NCI-H2107 treated with DMSO at 0.1 percent for 48 hours (cell line): ENCODE results near the gene CAMTA2.
"Not testable (repeated sequence)": the region's sequence is repeated elsewhere in the genome, so short reads cannot be mapped to it uniquely, and the experiment has no call there.

Experiments used
- DNase-seq: peaks from one replicate; lab custom pipeline; 2025; ENCODE audit not compliant: unreplicated experiment; lab: John Stamatoyannopoulos, UW

CAMTA2 gene

DNA sequence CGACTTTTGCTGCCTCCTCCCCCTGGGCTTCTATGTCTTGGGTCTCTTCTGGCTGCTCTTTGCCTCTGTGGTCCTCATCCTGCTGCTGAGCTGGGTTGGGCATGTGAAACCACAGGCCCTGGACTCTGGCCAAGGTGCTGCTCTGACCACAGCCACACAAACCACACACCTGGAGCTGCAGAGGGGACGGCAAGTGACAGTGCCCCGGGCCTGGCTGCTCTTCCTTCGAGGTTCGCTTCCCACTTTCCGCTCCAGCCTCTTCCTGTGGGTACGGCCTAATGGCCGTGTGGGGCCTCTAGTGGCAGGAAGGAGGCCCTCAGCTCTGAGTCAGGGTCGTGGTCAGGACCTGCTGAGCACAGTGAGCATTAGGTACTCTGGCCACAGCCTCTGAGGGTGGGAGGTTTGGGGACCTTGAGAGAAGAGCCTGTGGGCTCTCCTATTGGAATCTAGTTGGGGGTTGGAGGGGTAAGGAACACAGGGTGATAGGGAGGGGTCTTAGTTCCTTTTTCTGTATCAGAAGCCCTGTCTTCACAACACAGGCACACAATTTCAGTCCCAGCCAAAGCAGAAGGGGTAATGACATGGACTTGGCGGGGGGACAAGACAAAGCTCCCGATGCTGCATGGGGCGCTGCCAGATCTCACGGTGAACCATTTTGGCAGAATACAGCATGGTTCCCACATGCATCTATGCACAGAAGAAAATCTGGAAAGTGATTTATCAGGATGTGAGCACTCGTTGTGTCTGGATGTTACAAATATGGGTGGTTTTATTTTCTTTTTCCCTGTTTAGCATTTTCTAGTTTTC is 53.1 kb downstream of the CAMTA2 start:
- no peak for DNase-seq

DNA sequence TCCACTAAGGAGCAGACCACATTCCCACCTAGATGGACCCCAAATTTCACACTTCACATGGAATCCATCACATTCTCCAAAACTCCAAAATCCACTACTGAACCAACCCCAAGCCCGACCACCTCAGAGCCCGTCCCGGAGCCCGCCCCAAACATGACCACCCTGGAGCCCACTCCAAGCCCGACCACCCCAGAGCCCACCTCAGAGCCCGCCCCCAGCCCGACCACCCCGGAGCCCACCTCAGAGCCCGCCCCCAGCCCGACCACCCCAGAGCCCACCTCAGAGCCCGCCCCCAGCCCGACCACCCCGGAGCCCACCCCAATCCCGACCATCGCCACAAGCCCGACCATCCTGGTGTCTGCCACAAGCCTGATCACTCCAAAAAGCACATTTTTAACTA is 53.8 kb downstream of the CAMTA2 start:
- DNase-seq = no peak

DNA sequence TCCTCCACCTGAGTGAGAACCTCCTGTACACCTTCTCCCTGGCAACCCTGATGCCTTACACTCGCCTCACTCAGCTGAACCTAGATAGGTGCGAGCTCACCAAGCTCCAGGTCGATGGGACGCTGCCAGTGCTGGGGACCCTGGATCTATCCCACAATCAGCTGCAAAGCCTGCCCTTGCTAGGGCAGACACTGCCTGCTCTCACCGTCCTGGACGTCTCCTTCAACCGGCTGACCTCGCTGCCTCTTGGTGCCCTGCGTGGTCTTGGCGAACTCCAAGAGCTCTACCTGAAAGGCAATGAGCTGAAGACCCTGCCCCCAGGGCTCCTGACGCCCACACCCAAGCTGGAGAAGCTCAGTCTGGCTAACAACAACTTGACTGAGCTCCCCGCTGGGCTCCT is 54.7 kb downstream of the CAMTA2 start:
- no peak for DNase-seq

DNA sequence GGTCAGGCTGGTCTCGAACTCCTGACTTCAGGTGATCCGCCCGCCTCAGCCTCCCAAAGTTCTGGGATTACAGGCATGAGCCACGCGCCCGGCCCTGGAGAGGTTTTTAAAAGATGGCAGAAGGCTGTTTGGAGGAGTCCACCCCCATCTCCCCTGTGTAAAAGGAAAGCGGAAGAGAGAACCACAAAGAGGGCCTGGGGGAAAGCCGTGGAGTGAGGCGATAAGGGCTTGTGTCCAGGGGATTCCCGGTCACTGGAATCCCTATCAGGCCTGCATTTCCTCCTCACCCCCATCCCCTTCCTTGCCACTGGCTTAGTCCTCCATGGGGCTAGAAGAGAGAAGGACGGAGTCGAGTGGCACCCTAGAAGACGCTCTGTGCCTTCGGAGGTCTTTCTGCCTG is 55.5 kb downstream of the CAMTA2 start, which contains the start of gene GP1BA:
GP1BA (plus strand) TSS at position 315 of the 400 bp plus-strand sequence. CDS start 328 bp downstream, outside the sequence.
- DNase-seq = no peak

DNA sequence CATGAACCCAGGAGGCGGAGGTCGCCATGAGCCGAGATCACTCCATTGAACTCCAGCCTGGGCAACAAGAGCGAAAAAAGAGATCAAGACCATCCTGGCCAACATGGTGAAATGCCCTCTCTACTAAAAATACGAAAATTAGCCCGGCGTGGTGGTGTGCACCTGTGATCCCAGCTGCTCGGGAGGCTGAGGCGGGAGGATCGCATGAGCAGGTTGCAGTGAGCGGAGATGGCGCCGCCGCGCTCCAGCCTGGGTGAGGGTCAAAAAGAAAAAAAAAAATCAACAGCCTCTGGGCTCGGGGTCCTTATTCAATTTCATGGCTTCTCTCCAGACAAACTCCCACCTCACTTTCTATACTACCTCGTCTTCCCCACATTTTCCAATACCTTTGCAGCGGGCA is 58.6 kb downstream of the CAMTA2 start:
- DNase-seq = no peak

DNA sequence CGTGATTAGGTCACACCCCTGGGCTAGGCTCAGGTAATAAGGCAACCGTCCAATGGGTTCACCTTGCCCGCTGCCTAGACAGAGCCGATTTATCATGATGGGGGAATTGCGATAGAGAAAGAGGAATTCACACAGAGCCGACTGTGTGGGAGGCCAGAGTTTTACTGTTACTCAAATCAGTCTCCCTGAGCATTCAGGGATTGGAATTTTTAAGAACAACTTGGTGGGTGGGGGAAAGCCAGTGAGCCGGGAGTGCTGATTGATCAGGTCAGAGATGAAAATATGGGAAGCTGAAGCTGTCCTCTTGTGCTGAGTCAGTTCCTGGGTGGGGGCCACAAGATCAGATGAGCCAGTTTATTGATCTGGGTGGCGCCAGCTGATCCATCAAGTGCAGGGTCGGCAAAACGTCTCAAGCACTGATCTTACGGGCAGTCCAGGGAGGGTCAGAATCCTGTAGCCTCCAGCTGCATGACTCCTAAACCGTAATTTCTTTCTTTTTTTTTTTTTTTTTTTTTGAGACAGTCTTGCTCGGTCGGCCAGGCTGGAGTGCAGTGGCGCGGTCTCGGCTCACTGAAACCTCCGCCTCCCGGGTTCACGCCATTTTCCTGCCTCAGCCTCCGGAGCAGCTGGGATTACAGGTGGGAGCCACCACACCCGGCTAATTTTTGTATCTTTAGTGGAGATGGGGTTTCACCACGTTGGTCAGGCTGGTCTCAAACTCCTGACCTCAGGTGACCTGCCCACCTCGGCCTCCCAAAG is 60.7 kb downstream of the CAMTA2 start:
- DNase-seq = not testable (repeated sequence)

DNA sequence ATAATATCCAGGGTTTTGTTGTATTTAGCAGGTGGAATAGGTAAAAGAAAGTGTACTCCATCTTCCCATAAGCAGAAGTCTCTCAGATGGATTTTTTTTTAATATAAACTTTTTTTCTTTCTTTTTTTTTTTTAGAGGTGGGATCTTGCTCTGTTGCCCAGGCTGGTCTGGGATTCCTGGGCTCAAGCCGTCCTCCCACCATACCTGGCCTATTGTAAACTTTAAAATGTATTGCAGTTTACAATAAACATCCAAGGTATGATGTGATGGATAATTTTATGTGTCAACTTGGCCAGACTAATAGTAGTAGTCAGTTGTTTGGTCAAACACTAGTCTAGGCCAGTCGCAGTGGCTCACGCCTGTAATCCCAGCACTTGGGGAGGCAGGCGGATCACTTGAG is 66.2 kb downstream of the CAMTA2 start:
- DNase-seq = no peak

DNA sequence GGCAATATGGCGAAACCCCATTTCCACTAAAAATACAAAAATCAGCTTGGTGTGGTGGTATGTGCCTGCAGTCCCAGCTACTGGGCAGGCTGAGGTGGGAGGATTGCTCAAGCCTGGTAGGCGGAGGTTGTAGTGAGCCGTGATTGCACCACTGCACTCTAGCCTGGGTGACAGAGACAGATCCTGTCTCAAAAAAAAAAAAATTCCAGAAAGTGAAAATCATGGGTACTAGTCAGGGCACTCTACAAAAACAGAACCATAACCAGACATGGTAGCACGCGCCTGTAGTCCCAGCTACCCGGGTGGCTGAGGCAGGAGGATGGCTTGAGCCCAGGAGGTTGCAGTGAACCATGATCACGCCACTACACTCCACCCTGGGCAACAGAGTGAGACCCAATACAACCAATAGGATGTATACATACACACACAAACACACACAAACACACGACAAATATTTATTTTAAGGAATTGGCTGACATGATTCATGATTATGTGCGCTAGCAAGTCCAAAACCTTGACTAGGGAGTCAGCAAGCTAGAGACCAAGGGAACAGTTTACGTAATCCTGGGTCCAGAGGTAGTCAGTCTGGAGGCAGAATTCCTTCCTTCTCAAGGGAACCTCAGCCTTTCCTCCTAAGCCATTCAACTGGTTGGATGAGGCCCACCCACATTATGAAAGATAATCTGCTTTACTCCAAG is 67.0 kb downstream of the CAMTA2 start:
- no peak for DNase-seq

DNA sequence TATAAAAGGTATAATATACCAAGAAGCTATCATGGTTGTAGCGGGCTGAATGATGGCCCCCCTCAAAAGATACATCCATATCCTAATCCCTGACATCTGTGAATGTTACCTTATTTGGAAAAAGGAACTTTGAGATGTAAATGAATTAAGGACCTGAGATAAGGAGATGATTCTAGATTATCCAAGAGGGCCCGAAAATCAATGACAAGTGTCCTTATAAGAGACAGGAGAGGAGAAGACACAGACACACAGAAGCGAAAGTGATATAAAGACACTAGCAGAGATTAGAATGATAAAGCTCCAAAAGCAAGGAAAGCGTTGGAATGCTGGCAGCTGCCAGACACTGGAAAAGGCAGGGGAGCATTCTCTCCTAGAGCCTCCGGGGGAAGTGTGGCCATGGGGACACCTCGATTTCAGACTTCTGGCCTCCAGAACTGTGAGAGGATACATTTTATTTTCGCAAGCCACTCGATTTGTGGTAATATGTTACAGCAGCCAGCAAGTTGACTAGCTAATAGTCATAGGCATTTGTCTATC is 67.9 kb downstream of the CAMTA2 start:
- DNase-seq = no peak
